C4-2B (cell line): Measurements from ENCODE around the gene HOXC11.

Experiments used
- ZFX ChIP-seq: fragments of 450-650 bp; IDR thresholded peaks from 2 replicates; pipeline ENCODE4 v1.6.1; 2017
- TF ChIP-seq, protein P1 (sequence below): fragments of 450-650 bp; conservative IDR thresholded peaks from 2 replicates; pipeline ENCODE4 v1.5.1; 2017; ENCODE audit warnings: mild to moderate bottlenecking

DNA sequence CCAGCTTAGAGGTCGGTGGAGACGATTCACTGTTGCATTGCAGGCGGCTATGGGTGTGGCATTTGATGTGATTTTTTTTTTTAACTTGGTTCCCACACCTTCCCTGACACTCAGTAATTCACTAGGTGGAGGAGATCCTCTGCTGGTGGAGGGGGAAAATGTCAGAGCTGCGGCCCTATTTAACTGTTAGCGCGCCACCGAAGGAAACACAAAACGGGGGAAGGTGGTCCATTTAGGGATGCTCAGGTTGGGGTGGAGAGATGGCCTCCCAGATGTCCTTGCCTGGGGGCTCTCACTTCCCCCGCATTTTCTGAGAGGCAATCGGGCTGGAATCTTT lies 22.5 kb upstream of the HOXC11 start:
- TF ChIP-seq, protein P1, sequence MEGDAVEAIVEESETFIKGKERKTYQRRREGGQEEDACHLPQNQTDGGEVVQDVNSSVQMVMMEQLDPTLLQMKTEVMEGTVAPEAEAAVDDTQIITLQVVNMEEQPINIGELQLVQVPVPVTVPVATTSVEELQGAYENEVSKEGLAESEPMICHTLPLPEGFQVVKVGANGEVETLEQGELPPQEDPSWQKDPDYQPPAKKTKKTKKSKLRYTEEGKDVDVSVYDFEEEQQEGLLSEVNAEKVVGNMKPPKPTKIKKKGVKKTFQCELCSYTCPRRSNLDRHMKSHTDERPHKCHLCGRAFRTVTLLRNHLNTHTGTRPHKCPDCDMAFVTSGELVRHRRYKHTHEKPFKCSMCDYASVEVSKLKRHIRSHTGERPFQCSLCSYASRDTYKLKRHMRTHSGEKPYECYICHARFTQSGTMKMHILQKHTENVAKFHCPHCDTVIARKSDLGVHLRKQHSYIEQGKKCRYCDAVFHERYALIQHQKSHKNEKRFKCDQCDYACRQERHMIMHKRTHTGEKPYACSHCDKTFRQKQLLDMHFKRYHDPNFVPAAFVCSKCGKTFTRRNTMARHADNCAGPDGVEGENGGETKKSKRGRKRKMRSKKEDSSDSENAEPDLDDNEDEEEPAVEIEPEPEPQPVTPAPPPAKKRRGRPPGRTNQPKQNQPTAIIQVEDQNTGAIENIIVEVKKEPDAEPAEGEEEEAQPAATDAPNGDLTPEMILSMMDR = no peak
- TF ChIP-seq ZFX = no peak
